DOHH2 (cell line): Measurements from ENCODE around the gene TNFRSF19.

Experiments
- H3F3A ChIP-seq: fragments of 200-600 bp; sonication (generic), shearing (Covaris generic); 2 replicates; pipeline ENCODE4 v1.6.0; 2016; ENCODE audit warnings: antibody characterized with exemption, mild to moderate bottlenecking; ENCODE audit not compliant: control insufficient read depth, insufficient read depth
- H3K27ac ChIP-seq: fragments of 200-600 bp; sonication (generic); 2 replicates; pipeline ENCODE4 v1.5.1; 2014; ENCODE audit warnings: low read depth, mild to moderate bottlenecking, low read length, moderate library complexity
- H3K27me3 ChIP-seq: fragments of 200-600 bp; sonication (generic); 2 replicates; pipeline ENCODE4 v1.6.1; 2014; ENCODE audit warnings: mild to moderate bottlenecking, low read length, mixed read lengths; ENCODE audit not compliant: control insufficient read depth
- H3K36me3 ChIP-seq: fragments of 200-600 bp; sonication (generic); 2 replicates; pipeline ENCODE4 v1.6.1; 2014; ENCODE audit warnings: mild to moderate bottlenecking, low read length, moderate library complexity, mixed read lengths; ENCODE audit not compliant: control insufficient read depth
- H3K4me1 ChIP-seq: fragments of 200-600 bp; sonication (generic); 2 replicates; pipeline ENCODE4 v1.6.1; 2014; ENCODE audit warnings: mild to moderate bottlenecking, low read length, mixed read lengths; ENCODE audit not compliant: control insufficient read depth
- H3K4me2 ChIP-seq: fragments of 200-600 bp; sonication (generic); 2 replicates; pipeline ENCODE4 v1.6.0; 2014; ENCODE audit warnings: mild to moderate bottlenecking, low read length, moderate library complexity
- H3K4me3 ChIP-seq: fragments of 200-600 bp; sonication (generic); 2 replicates; pipeline ENCODE4 v1.5.1; 2014; ENCODE audit warnings: mild to moderate bottlenecking, low read length, mixed read lengths
- H3K79me2 ChIP-seq: fragments of 200-600 bp; sonication (generic); 2 replicates; pipeline ENCODE4 v1.6.1; 2014; ENCODE audit warnings: mild to moderate bottlenecking, low read length, mixed read lengths; ENCODE audit not compliant: control insufficient read depth
- H3K9me2 ChIP-seq: fragments of 200-600 bp; sonication (generic); replicated peaks from 2 replicates; pipeline ENCODE4 v1.6.1; 2014; ENCODE audit warnings: mild to moderate bottlenecking, low read length, mixed read lengths; ENCODE audit not compliant: control insufficient read depth
- H3K9me3 ChIP-seq: fragments of 200-600 bp; sonication (generic); 2 replicates; pipeline ENCODE4 v1.6.1; 2014; ENCODE audit warnings: antibody characterized with exemption, low read length, mixed read lengths; ENCODE audit not compliant: control insufficient read depth, insufficient read depth
- H4K20me1 ChIP-seq: fragments of 200-600 bp; sonication (generic); 2 replicates; pipeline ENCODE4 v1.6.0; 2014; ENCODE audit warnings: low read depth, mild to moderate bottlenecking, antibody characterized with exemption, low read length, moderate library complexity; ENCODE audit not compliant: control insufficient read depth, insufficient read depth
- EZH2phosphoT487 ChIP-seq: fragments of 200-600 bp; sonication (generic); IDR thresholded peaks from 2 replicates; pipeline ENCODE4 v1.6.1; 2017; ENCODE audit warnings: borderline replicate concordance, mild to moderate bottlenecking, antibody characterized with exemption, low read length, moderate library complexity, mixed read lengths
- TF ChIP-seq, protein P1 (sequence below): fragments of 200-600 bp; sonication (generic); IDR thresholded peaks from one replicate; pipeline ENCODE4 v1.5.1; 2014; ENCODE audit warnings: antibody characterized with exemption, mild to moderate bottlenecking, low read depth, low read length; ENCODE audit not compliant: poor library complexity, severe bottlenecking

Gene TNFRSF19

DNA sequence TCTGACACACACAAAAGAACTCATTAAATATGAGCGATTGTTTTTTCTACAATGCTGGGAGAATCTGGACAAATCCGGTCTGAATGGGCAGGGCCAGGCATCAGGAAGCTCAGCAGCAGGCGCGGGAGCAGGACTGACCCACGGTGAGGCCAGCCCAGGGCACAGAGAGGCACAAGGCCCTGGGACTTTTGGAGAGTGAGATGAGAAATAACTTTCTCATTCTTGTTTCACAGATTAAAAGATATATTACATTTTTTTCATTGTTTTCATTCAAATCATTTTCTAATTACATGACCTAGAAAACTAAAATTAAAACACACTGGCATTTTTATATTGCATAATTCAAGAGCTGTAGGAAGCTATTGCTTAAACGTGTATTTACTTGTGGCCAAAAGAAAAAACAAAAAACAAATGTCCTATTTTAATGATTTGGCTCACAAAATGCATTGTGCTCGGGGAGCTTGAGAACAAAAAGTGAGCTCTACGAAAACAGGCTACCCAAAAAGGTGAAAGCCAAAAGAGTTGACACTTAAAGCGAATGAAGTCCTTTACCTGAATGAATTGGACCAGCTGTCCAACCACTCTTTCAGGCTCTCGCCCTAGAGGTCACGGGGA is 133.1 kb downstream of the TNFRSF19 start:
- H3K27me3 ChIP-seq = no peaks in the 10 kb centered on the region
- H3K9me2 ChIP-seq = no peaks in the 10 kb centered on the region
- H3K4me2 ChIP-seq = no peak overlapping the region
- H3K9me3 ChIP-seq = no peaks in the 10 kb centered on the region
- no peaks in the 10 kb centered on the region for H3F3A ChIP-seq
- no peaks in the 10 kb centered on the region for H3K4me1 ChIP-seq
- H3K4me3 ChIP-seq = no peak overlapping the region
- no peaks in the 10 kb centered on the region for H3K36me3 ChIP-seq
- H4K20me1 ChIP-seq = no peaks in the 10 kb centered on the region
- H3K79me2 ChIP-seq = no peaks in the 10 kb centered on the region
- TF ChIP-seq EZH2phosphoT487 = no peak
- TF ChIP-seq, protein P1, sequence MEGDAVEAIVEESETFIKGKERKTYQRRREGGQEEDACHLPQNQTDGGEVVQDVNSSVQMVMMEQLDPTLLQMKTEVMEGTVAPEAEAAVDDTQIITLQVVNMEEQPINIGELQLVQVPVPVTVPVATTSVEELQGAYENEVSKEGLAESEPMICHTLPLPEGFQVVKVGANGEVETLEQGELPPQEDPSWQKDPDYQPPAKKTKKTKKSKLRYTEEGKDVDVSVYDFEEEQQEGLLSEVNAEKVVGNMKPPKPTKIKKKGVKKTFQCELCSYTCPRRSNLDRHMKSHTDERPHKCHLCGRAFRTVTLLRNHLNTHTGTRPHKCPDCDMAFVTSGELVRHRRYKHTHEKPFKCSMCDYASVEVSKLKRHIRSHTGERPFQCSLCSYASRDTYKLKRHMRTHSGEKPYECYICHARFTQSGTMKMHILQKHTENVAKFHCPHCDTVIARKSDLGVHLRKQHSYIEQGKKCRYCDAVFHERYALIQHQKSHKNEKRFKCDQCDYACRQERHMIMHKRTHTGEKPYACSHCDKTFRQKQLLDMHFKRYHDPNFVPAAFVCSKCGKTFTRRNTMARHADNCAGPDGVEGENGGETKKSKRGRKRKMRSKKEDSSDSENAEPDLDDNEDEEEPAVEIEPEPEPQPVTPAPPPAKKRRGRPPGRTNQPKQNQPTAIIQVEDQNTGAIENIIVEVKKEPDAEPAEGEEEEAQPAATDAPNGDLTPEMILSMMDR = no peak
- H3K27ac ChIP-seq = no peak overlapping the region

DNA sequence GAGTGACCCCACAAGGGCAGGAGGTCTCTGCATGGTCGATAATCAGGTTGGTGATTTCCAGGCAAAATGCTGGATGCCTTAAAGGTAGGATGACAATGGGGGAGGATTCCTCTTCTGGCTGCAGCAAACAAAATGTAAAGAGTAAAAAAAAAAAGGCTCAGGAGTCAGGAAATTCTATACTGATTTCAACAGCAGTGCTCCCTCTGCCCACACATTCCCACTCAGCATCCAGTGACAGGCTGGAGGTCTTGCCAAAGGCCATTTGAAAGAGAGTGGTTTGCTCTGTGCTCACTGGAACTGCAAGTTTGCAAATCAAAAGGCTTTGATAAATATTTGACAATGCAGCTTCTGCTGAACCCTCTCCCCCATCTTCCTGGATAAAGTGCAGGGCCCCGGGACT is 135.4 kb downstream of the TNFRSF19 start:
- H3K36me3 ChIP-seq = no peaks in the 10 kb centered on the region
- H3K4me3 ChIP-seq = no peak overlapping the region
- no peaks in the 10 kb centered on the region for H3K9me3 ChIP-seq
- no peaks in the 10 kb centered on the region for H3K9me2 ChIP-seq
- H3K79me2 ChIP-seq = no peaks in the 10 kb centered on the region
- no peaks in the 10 kb centered on the region for H3K27me3 ChIP-seq
- no peak overlapping the region for H3K4me2 ChIP-seq
- no peaks in the 10 kb centered on the region for H3K4me1 ChIP-seq
- H3F3A ChIP-seq = no peaks in the 10 kb centered on the region
- H4K20me1 ChIP-seq = no peaks in the 10 kb centered on the region
- TF ChIP-seq EZH2phosphoT487 = no peak
- TF ChIP-seq, protein P1 = no peak
- H3K27ac ChIP-seq = no peak overlapping the region

DNA sequence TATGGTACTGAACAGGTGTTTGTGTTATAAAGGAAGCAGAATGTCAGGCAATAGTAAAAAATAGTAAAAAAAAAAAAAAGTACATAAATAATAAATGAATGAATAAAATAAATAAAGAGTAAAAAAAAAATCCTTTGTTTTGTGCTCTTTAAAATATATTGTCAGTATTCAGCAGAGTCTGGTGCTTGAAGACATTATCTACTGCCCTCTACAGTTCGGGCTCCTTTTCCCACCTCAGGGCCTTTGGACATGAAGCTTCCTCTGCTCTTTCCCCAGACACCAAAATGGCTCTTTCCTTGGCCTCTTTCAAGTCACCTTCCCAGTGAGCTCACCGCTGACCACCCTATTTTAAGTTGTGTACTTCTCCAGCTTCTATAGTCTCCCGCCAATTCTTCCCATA is 137.5 kb downstream of the TNFRSF19 start:
- no peaks in the 10 kb centered on the region for H3K9me3 ChIP-seq
- H3K79me2 ChIP-seq = no peaks in the 10 kb centered on the region
- H3K4me1 ChIP-seq = no peaks in the 10 kb centered on the region
- no peak overlapping the region for H3K4me2 ChIP-seq
- H3K36me3 ChIP-seq = no peaks in the 10 kb centered on the region
- TF ChIP-seq, protein P1 = no peak
- TF ChIP-seq EZH2phosphoT487 = no peak
- no peaks in the 10 kb centered on the region for H4K20me1 ChIP-seq
- no peaks in the 10 kb centered on the region for H3K9me2 ChIP-seq
- H3K27me3 ChIP-seq = no peaks in the 10 kb centered on the region
- no peaks in the 10 kb centered on the region for H3F3A ChIP-seq
- H3K4me3 ChIP-seq = no peak overlapping the region
- no peak overlapping the region for H3K27ac ChIP-seq
